Measurements from ENCODE around the gene DCAF7. TPM values are rescaled to one million over a fixed set of nuclear protein-coding genes. Genes with fewer than 3 reads are reported as not detected.

The DCAF7 gene
- total RNA-seq, 1 donor from 2014 or later = 25.7 TPM

GRCh38 chr17:63624531-63624880 lies 74.2 kb downstream of the DCAF7 start:
- DNase-seq (ENCODE audit: low read depth) = no peak

GRCh38 chr17:63626551-63627180 lies 76.4 kb downstream of the DCAF7 start:
- DNase-seq (ENCODE audit: low read depth) = no peak

GRCh38 chr17:63629627-63630026 lies 79.3 kb downstream of the DCAF7 start:
- no peak for DNase-seq (ENCODE audit: low read depth)

GRCh38 chr17:63631062-63631461 lies 80.8 kb downstream of the DCAF7 start:
- DNase-seq (ENCODE audit: low read depth) = no peak

- DNase-seq (ENCODE audit: low read depth) = no peak
Measured at GRCh38 chr17:63631626-63632025, 81.3 kb downstream of the DCAF7 start.

GRCh38 chr17:63633742-63634141 lies 83.5 kb downstream of the DCAF7 start:
- no peak for DNase-seq (ENCODE audit: low read depth)

GRCh38 chr17:63634163-63634562 lies 83.9 kb downstream of the DCAF7 start:
- DNase-seq (ENCODE audit: low read depth) = no peak

- no peak for DNase-seq (ENCODE audit: low read depth)
Measured at GRCh38 chr17:63634816-63635215, 84.5 kb downstream of the DCAF7 start.

GRCh38 chr17:63635290-63635689 lies 85.0 kb downstream of the DCAF7 start:
- DNase-seq (ENCODE audit: low read depth) = no peak

- DNase-seq (ENCODE audit: low read depth) = no peak
Measured at GRCh38 chr17:63635787-63636186, 85.5 kb downstream of the DCAF7 start.

GRCh38 chr17:63639125-63639524 lies 88.8 kb downstream of the DCAF7 start:
- DNase-seq (ENCODE audit: low read depth) = no peak

GRCh38 chr17:63640038-63640437 lies 89.8 kb downstream of the DCAF7 start:
- DNase-seq (ENCODE audit: low read depth) = no peak

- no peak for DNase-seq (ENCODE audit: low read depth)
Measured at GRCh38 chr17:63641692-63642448, 91.6 kb downstream of the DCAF7 start.

Other genes starting within 250 kb of the DCAF7 start
- gene CYB561, start 104.2 kb upstream of the DCAF7 start, total RNA-seq = 2.9 and 4.6 TPM in 2 replicates
- 0.21 and 0.36 TPM in 2 replicates for gene ACE, start 73.4 kb upstream of the DCAF7 start, total RNA-seq
- not detected in 2 replicates for gene KCNH6, start 27.1 kb upstream of the DCAF7 start, total RNA-seq
- 17.2 and 21.7 TPM in 2 replicates for gene TACO1, start 50.4 kb downstream of the DCAF7 start, total RNA-seq
- gene MAP3K3, start 71.9 kb downstream of the DCAF7 start, total RNA-seq = 14.5 and 16.4 TPM in 2 replicates
- gene LIMD2, start 149.6 kb downstream of the DCAF7 start, total RNA-seq = 3.0 and 4.3 TPM in 2 replicates
- gene STRADA, start 191.3 kb downstream of the DCAF7 start, total RNA-seq = 14.2 and 16.3 TPM in 2 replicates
- 67.8 and 73.3 TPM in 2 replicates for gene CCDC47, start 223.1 kb downstream of the DCAF7 start, total RNA-seq
- gene DDX42, start 223.7 kb downstream of the DCAF7 start, total RNA-seq = 46.5 and 47.6 TPM in 2 replicates

Data from myocyte (in vitro differentiated cells).